ENCODE results near the gene NOTCH2.
A peak's percentile ranks its signal among the peaks of the same experiment; 100 is the strongest.
"Not testable (repeated sequence)": the region's sequence is repeated elsewhere in the genome, so short reads cannot be mapped to it uniquely, and the experiment has no call there.

NOTCH2 gene

DNA sequence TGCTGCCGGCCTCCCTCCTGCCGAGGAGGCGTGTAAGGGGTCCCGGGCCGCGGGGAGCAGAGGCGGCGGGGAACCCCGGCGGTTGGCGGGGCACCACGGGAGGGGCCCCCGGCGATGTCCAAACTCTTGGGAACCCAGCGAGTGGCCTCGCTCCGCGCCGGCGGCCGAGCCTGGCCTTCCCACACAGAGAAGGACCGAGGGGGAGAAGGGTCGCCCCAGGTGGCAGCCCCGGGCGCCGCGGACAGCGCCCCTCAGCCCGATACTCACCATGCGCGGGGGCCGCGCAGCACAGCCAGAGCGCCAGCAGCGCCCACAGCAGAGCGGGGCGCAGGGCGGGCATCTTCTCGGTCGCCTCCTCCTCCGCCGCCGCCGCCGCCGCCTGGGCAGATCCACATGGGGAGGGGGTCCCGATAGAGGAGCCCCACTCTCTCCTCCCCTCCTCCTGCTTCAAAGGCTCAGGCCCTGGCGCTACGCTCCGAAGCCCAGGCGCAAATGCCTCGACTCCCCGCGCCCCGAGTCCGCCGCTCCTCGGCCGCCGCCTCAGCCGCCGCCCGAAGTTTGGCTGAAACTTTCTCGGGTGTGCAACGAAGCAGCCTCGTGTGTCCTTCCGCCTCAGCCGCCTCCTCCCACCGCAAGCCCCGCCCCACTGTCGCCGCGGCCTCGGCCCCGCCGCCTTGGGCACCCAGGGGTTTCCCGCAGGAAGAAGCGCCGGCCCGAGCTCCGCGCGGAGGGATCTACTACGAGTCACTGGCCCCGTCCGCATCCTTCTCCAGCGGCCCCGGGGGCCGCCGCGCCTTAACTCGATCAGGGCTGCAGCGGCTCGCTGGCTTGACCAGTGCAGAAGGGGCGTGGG, at the start of gene NOTCH2:
TSS of gene NOTCH2 (minus strand) at position 596 of the 853 bp plus-strand sequence. CDS start at position 340, 256 bp downstream.
- DNase-seq (ENCODE audit: low read depth in 2 of 3, low spot score in 1 of 3) = peak; percentile 44 to 48 (median 48)

DNA sequence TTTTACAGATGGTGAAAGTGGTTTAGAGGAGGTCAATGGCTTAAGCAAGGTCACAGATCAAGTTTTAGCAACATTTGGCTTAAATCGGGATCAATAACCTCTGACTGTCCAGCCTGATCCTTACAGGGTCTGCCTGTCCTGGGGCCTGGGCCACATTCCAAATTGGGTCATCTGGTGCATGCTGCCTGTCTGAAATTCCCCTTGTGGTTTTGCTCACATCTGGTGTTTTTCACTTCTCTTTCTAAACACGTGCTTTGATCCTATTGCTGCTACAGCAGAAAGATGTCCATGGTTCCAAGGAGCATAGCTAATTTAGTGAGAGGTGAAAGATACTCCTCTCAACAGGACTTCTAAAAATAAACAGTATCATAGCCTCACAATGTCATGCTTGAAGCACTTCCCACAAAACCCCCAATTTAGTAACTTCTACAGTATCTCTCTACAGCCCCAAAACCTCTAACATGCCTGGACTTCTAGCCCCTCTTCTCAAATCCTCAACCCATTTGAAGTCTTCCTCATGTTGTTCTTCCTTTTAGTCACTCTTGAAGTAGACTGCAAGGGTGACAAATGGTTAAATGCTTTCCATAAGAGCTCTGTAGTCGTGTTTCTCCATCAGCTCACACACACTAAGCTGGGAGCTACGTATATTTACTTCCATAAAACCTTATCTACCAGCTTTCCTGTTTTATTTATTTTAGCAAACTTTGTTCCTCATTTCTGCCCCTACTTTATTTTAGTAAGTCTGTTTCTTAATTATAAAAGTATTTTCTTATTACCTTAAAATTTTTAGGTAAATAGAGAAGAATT, 48.1 kb upstream of the NOTCH2 start:
- not testable (repeated sequence) for DNase-seq (ENCODE audit: low read depth in 2 of 3, low spot score in 1 of 3)

- not testable (repeated sequence) for DNase-seq (ENCODE audit: low read depth in 2 of 3, low spot score in 1 of 3)
These were observed 46.6 kb upstream of the NOTCH2 start for GRCh38 chr1:120116094-120116493.

- not testable (repeated sequence) for DNase-seq (ENCODE audit: low read depth in 2 of 3, low spot score in 1 of 3)
These were observed 43.7 kb upstream of the NOTCH2 start for GRCh38 chr1:120113134-120113533.

- not testable (repeated sequence) for DNase-seq (ENCODE audit: low read depth in 2 of 3, low spot score in 1 of 3)
These were observed 42.8 kb upstream of the NOTCH2 start for GRCh38 chr1:120112212-120112611.

GRCh38 chr1:120111771-120112170, 42.3 kb upstream of the NOTCH2 start:
- DNase-seq (ENCODE audit: low read depth in 2 of 3, low spot score in 1 of 3) = not testable (repeated sequence)

DNA sequence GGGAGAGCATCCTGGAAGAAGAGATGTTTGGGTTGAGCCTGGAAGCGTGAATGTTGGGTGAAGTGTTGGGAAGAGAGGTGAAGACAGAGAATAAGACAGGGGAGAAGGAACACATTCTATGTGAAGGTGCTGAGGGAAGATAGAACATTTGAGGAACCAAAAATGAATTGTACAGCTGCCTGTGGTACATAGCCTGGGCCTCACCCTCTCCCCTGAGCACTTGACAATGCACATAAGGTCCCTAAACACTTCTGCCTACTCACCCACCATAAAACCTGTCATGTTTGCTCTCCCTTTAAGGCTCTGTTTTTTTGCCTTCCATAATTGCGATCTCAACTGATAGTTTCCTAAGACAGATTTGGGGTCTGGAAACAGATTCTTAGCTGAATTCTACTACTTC, 41.5 kb upstream of the NOTCH2 start:
- not testable (repeated sequence) for DNase-seq (ENCODE audit: low read depth in 2 of 3, low spot score in 1 of 3)

DNA sequence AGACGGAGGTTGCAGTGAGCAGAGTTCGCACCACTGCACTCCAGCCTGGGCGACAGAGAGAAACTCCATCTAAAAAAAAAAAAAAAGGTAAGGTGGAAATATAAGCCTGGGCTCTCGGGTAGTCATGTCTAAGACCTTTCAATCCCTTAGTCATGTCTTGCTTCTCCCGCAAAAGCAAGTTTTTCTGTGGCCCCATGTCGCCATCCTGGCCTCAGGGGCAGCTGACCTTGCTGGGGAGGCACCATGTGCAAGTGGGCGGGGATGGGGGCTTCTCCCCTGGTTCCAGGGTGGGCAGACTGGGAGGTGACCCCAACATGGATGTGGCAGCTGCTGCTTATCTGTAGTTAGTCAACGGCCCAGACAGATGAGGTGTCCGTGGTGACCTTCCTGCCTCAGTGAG, 40.2 kb upstream of the NOTCH2 start:
- DNase-seq (ENCODE audit: low read depth in 2 of 3, low spot score in 1 of 3) = not testable (repeated sequence)

DNA sequence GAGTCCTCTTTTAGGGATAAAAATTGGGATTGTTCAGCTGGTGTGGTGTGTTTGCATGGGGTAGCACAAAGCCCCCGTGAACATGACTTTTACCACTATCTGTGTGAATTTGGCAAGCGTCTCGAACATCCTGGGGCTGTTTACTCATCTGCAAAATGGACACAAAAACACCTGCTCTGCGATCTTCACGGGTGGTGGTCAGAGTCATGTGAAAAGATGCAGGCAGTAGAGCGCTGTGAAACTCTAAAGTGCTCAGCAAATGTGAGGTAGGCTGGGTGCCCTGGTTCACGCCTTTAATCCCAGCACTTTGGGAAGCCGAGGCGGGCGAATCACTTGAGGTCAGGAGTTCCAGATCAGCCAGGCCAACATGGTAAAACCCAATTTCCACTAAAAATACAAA, 39.7 kb upstream of the NOTCH2 start:
- not testable (repeated sequence) for DNase-seq (ENCODE audit: low read depth in 2 of 3, low spot score in 1 of 3)

DNA sequence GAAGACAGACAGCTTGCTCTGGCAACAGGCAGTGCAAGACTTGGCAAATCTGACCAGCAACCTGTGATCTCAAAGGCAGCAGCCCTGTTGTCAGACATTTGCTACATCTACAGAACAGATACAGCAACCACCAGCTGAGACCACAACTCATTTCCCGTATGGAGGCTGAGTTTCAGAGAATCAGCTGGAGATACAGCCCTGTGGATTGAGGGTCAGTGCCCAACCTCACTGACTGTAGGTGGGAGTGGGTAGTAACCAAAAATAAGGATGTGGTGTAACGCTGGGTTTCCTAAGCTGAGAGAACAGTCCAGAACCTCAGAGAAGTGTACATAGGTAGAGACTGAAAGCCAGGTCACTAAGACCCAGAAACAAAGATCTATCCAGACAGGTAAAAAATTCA, 35.8 kb upstream of the NOTCH2 start:
- not testable (repeated sequence) for DNase-seq (ENCODE audit: low read depth in 2 of 3, low spot score in 1 of 3)

DNA sequence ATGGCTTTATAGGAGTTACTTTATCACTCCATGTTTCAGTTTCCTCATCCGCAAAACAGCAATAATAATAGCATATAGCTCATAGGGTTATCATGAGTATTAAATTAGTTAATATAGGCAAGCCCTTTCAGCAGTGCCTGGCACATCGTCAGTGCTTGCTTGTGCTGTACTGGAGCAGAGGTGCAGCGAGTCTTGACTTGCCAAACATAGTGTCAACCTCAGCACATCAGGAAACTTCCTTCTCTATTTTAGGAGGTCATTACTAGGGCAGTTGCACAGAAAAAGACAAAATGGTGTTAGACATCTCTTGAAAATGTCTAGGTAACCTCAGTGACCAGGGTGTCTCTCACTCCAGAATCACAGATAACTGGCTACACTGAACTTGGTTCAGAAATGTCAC, 34.3 kb upstream of the NOTCH2 start:
- not testable (repeated sequence) for DNase-seq (ENCODE audit: low read depth in 2 of 3, low spot score in 1 of 3)

DNA sequence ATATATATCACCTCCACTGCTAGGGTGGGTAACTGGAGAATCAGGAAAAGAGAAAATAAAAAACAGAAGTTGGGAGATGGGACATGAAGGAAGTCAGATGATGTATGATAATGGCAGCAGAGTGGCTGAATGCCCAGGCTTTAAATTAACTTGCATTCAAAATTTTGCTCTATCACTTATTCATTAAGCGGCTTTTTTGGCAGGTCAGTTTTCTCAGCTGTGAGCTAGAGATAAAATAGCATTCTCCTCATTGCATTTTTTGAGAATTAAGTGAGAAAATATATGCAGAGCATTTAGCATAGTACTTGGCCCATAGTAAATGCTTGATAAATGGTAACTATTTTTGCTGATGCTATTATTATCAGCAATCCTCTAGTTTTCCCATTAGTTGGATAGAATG, 32.1 kb upstream of the NOTCH2 start:
- DNase-seq (ENCODE audit: low read depth in 2 of 3, low spot score in 1 of 3) = not testable (repeated sequence)

GRCh38 chr1:120100590-120100989, 31.1 kb upstream of the NOTCH2 start:
- DNase-seq (ENCODE audit: low read depth in 2 of 3, low spot score in 1 of 3) = not testable (repeated sequence)

DNA sequence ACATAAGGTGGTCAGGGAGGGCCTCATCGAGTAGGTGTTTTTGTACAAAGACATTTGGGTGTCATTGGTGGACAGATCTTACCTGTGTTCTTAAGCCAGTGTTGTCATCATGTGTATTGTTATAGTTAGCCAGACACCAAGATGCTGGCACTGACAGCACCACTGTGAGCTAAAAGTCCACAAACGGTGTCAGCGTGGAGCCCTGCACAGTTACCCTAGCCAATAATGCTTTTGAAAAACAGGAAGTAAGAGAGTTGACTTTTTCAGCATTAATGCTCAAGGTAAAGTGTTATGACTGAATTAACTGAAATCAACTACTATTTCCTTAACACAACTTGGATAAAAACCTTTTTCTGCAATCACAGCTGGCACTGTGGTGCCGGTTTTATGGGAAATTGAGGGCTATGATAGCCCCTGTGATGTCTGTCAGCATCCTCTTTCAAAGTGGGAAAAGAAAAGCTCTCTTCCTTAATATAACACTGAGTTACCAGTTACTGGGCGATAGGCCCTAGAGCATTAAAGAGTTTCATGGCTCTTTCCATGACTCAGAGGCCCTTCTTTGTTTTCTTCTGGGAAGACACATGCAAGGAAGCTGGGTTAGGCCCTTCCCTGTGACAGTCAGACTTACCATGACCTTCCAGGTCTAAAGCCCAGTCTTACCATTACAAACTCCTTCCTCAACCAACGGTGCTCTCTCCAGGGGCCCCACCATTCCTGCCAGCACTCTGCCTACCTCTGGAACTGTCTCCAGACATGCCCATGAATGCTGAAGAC, 29.7 kb upstream of the NOTCH2 start:
- not testable (repeated sequence) for DNase-seq (ENCODE audit: low read depth in 2 of 3, low spot score in 1 of 3)

DNA sequence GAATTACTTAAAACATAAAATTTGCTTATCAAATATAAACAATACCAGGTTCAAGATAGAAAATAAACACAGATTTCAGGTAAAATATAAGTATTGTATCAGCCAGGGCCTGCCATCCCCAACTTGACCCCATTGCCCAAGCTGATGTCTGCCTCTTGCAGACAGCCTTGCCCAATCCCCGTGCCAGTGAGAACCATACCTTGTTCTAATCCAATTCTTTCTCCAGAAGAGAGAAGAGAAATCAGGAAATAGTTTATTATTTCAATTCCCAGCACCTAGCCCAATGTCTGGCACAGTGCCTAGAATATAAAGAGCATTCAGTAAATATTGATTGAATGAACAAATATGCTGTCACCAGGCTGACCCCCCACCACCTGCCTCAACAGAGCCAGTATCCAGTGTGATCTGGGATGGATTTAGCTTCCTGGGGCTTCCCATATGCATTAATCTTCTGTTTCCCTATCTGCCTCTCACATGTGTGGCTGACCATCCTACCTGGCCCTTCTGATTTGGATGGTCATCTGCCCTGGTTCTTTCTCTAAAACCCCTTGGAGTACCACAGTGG, 27.6 kb upstream of the NOTCH2 start:
- not testable (repeated sequence) for DNase-seq (ENCODE audit: low read depth in 2 of 3, low spot score in 1 of 3)

- DNase-seq (ENCODE audit: low read depth in 2 of 3, low spot score in 1 of 3) = not testable (repeated sequence)
These were observed 24.2 kb upstream of the NOTCH2 start for GRCh38 chr1:120093548-120094181.

DNA sequence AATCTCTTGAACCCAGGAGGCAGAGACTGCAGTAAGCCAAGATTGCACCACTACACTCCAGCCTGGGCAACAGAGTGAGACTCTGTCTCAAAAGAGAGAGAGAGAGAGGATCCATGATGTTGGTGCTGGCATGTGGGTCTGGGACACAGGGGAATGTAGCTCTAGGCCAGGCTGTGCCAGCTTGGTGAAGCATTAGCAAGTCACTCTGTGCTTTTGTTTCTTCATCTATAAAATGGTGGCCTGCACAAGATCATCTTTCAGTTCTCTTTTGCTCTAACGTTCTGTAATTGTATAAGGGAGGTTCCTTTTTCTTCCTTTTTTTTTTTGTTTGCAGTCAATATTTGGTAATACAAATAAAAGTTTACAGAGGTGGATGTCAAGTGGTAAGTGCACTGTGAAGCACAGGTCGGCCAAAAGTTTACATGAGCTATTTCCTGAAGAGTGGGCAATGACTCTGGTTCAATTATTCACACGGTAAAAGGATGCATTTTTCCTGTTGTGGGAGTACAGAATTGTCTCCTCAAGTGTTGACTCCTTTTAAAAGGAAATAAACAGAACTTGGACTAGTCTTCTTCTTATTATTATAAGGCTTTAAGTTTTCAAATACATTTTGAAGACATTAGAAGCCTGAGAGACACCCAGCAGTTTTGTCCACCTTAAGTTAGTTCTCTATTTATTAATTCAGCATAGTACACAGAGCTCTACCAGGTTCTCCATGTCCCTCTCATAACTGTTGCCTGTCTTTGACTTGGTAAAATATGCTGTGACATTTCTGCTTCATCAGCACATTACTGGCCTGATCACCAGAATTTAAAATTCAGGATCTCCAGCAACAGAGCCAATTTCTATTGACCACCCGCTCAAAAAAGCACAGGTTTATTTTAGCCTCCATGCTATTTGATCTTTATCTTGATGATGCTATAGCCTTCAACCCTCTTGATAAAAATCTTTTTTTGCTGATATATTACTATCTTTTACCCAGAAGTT, 23.1 kb upstream of the NOTCH2 start:
- not testable (repeated sequence) for DNase-seq (ENCODE audit: low read depth in 2 of 3, low spot score in 1 of 3)

DNA sequence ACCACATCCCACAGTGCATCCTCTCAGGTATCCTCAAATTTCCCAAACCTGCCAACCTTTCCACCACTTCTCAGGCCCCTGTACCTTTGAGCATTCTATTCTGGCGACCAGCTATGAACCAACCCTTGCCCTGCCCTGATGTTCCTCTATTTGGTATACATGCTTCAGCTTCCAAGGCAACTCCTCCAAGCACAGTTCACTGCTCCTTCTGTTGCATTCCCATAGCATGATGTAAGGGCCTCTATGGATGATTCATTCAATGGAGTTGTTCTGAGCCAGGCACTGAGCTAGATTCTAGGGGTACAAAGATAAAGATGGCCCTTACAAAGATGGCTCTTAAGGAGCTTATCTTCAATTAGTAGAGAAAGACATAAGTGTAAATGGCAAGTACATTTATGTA, 21.4 kb upstream of the NOTCH2 start:
- not testable (repeated sequence) for DNase-seq (ENCODE audit: low read depth in 2 of 3, low spot score in 1 of 3)

DNA sequence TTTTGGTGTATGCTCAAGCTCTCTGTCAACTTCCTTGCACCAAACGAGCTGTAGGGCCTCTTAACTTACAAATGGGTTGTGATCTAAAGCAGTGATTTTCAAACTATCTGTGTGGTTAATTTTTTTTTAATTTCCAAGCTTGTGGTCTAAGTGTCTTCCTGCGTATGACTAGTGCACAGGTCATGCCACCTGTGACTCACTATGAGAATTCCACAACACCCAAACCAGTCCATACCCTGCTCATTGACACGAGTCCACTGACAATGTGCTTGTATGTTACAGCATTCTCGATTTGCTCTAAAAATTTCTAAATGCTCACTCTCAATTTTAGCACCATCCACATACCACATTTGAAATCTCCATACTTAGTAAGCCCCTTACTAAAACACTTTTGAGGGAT, 18.5 kb upstream of the NOTCH2 start:
- DNase-seq (ENCODE audit: low read depth in 2 of 3, low spot score in 1 of 3) = peak; percentile 23 to 37 (median 32)

Measured in stimulated activated CD4-positive, alpha-beta T cell treated with anti-CD3 and anti-CD28 coated beads, Interleukin-12 subunit alpha, Interleukin-12 subunit beta, amount 100 ng/mL, for 48 hours (primary cell).